Mammary epithelial cell (primary cell): Measurements from ENCODE around the gene KRT35.

ENCODE experiments used
- CTCF ChIP-seq, 2 donors: IDR thresholded peaks in 1 of 2; conservative IDR thresholded peaks in 1 of 2; 2 replicates each; pipeline ENCODE4 v1.5.1; 2011 to 2012; ENCODE audit warnings: inconsistent platforms in 2 of 2, low read length in 2 of 2, mild to moderate bottlenecking in 2 of 2, control low read depth in 1 of 2, low read depth in 1 of 2; ENCODE audit not compliant: insufficient read depth in 1 of 2; ENCODE audit errors: extremely low read depth in 1 of 2
- EZH2 ChIP-seq: IDR thresholded peaks from 2 replicates; pipeline ENCODE4 v1.6.1; 2012; ENCODE audit warnings: low read length, inconsistent platforms, borderline replicate concordance

DNA sequence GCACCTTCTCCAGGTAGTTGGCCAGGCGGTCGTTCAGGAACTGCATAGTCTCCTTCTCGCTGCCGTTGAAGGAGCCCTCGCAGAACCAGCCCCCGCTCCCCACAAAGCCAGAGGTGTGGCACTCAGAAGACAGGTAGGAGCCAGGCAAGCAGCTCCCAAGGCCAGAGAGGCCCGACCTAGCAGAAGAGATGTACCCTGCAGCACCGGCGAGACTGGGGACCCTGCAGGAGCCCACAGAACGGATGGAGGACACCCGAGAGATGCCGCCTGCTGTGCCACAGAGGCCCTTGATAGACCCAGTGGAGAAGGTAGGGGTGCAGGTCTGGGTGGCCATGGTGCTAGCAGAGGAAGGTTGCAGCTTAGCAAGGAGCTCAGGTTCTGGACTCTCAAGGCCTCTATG lies 8.6 kb upstream of the KRT35 start, which contains the start of gene KRT36:
- no peak for TF ChIP-seq CTCF (conservative IDR thresholded peaks at IDR 0.05 in 1 of 2, IDR thresholded peaks at IDR 0.05 in 1 of 2; ENCODE audit: extremely low read depth in 1 of 2, insufficient read depth in 1 of 2, low read depth in 1 of 2, low read length in 2 of 2)
- TF ChIP-seq EZH2, result no peak
